Measurements from ENCODE around the gene HMSD. TPM values are rescaled to one million over a fixed set of nuclear protein-coding genes. Genes with fewer than 3 reads are reported as not detected.

HMSD gene
- total and polyA plus RNA-seq, 2 donors (not counting 3 experiments of a cell fraction or from before 2014, with no cell fraction given) = 0.08 TPM; not detected in 1

DNA sequence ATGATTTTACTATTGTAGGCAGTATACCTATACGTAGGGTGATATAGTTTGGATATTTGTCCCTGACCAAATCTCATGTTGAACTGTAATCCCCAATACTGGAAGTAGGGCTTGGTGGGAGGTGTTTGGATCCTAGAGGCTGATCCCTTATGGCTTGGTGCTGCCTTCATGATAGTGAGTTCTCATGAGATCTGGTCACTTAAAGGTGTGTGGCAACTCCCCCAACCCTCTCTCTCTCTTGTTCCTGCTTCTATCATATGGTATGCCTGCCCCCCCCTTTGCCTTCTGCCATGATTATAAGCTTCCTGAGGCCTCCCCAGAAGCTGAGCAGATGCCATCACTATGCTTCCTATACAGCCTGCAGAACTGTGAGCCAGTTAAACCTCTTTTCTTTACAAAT is 43.0 kb upstream of the HMSD start:
- H2AFZ ChIP-seq (ENCODE audit: low read depth, low read length) = no peak overlapping the region
- CTCF ChIA-PET = no interaction called here
- no TSS peak for BruUV-seq (replicated peaks)
- intact Hi-C loops (cut with micrococcal nuclease) = no loop called here
- peaks cover 0 to 5% of the 10 kb centered on the region in 2 experiments for H3K27me3 ChIP-seq (ENCODE audit: control insufficient read depth in 2 of 2, insufficient read depth in 2 of 2, low read length in 2 of 2)
- DNase-seq (ENCODE audit: low read depth, low spot score) = no peak
- no peak overlapping the region for H3K4me2 ChIP-seq (ENCODE audit: insufficient read depth, low read length)
- H3K9ac ChIP-seq (replicated peaks; ENCODE audit: extremely low read depth, insufficient read depth, low read length) = no peak overlapping the region
- H3K36me3 ChIP-seq (ENCODE audit: control insufficient read depth in 2 of 2, extremely low read depth in 1 of 2, insufficient read depth in 2 of 2, low read length in 2 of 2) = no peaks in the 10 kb centered on the region
- no peaks in the 10 kb centered on the region for H3K9me1 ChIP-seq (replicated peaks; ENCODE audit: control insufficient read depth, extremely low read depth, insufficient read depth, low read length)
- dilution Hi-C loops (cut with MboI; ENCODE audit: extremely low pct_ligation_motif_present, low sequenced_read_pairs) = no loop called here
- FAIRE-seq = no peak
- H3K9me3 ChIP-seq (replicated peaks; ENCODE audit: control insufficient read depth, insufficient read depth, low read length) = no peaks in the 10 kb centered on the region
- no peaks in the 10 kb centered on the region for H3K4me1 ChIP-seq (ENCODE audit: control insufficient read depth, extremely low read depth, insufficient read depth, low read length)
- H4K20me1 ChIP-seq (replicated peaks; ENCODE audit: control insufficient read depth, extremely low read depth, insufficient read depth, low read length) = no peaks in the 10 kb centered on the region
- H3K79me2 ChIP-seq (ENCODE audit: control insufficient read depth, insufficient read depth, low read length) = no peaks in the 10 kb centered on the region
- no peak overlapping the region for H3K4me3 ChIP-seq (replicated peaks in 1 of 3; ENCODE audit: insufficient read depth in 1 of 3, low read depth in 1 of 3, low read length in 3 of 3)
- TF ChIP-seq, protein P1, sequence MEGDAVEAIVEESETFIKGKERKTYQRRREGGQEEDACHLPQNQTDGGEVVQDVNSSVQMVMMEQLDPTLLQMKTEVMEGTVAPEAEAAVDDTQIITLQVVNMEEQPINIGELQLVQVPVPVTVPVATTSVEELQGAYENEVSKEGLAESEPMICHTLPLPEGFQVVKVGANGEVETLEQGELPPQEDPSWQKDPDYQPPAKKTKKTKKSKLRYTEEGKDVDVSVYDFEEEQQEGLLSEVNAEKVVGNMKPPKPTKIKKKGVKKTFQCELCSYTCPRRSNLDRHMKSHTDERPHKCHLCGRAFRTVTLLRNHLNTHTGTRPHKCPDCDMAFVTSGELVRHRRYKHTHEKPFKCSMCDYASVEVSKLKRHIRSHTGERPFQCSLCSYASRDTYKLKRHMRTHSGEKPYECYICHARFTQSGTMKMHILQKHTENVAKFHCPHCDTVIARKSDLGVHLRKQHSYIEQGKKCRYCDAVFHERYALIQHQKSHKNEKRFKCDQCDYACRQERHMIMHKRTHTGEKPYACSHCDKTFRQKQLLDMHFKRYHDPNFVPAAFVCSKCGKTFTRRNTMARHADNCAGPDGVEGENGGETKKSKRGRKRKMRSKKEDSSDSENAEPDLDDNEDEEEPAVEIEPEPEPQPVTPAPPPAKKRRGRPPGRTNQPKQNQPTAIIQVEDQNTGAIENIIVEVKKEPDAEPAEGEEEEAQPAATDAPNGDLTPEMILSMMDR (IDR thresholded peaks at IDR 0.05; ENCODE audit: extremely low read depth in 1 of 2, insufficient read depth in 1 of 2, low read depth in 1 of 2, low read length in 2 of 2) = no peak
- TF ChIP-seq EZH2 (IDR thresholded peaks at IDR 0.05; ENCODE audit: borderline replicate concordance, low read depth, low read length, severe bottlenecking) (no peak), POLR2A (IDR thresholded peaks at IDR 0.05; ENCODE audit: low read depth, low read length) (no peak), GATA2 (IDR thresholded peaks at IDR 0.05; ENCODE audit: insufficient read depth, insufficient read length, low read depth, low read length) (no peak), JUN (IDR thresholded peaks at IDR 0.05; ENCODE audit: borderline replicate concordance, insufficient read depth, insufficient read length, low read depth) (no peak), MYC (IDR thresholded peaks at IDR 0.05; ENCODE audit: low read depth, low read length) (no peak), FOS (IDR thresholded peaks at IDR 0.05; ENCODE audit: borderline replicate concordance, insufficient read depth, low read length) (no peak), POLR2AphosphoS5 (IDR thresholded peaks at IDR 0.05; ENCODE audit: insufficient read depth, low read depth, low read length) (no peak)
- TF ChIP-seq, protein P2, sequence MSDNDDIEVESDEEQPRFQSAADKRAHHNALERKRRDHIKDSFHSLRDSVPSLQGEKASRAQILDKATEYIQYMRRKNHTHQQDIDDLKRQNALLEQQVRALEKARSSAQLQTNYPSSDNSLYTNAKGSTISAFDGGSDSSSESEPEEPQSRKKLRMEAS (IDR thresholded peaks at IDR 0.05; ENCODE audit: insufficient read depth, insufficient read length) = no peak
- POLR2A ChIA-PET = no interaction called here
- no peak overlapping the region for H3K27ac ChIP-seq (ENCODE audit: insufficient read depth, low read depth, low read length)
